Sigmoid colon (tissue), 4 donors: ENCODE data around the gene ACOT13.

Experiments used
- CTCF ChIP-seq, 4 experiments: fragments of 450-650 bp in 3 of 4; fragments of 200-600 bp in 1 of 4; IDR thresholded peaks; one replicate each; pipeline ENCODE4 v1.5.1; 2016 to 2019; ENCODE audit warnings: antibody characterized with exemption in 4 of 4, mild to moderate bottlenecking in 3 of 4, moderate library complexity in 2 of 4
- EP300 ChIP-seq, 4 donors: sonication (generic); formaldehyde crosslinking; IDR thresholded peaks; one replicate each; pipeline ENCODE4 v1.6.1; 2017; ENCODE audit warnings: antibody characterized with exemption in 4 of 4
- POLR2A ChIP-seq, 2 donors: fragments of 450-650 bp; IDR thresholded peaks; one replicate each; pipeline ENCODE4 v1.6.1; 2016; ENCODE audit warnings: antibody characterized with exemption in 2 of 2, mild to moderate bottlenecking in 2 of 2, moderate library complexity in 2 of 2

GRCh38 chr6:24752503-24752902 is 85.6 kb downstream of the ACOT13 start:
- TF ChIP-seq CTCF (IDR thresholded peaks at IDR 0.05), result no peak
- no peak for TF ChIP-seq POLR2A (IDR thresholded peaks at IDR 0.05)
- no peak for TF ChIP-seq EP300 (IDR thresholded peaks at IDR 0.05)
